ENCODE results near the gene F13B.
"Not testable (repeated sequence)": the region's sequence is repeated elsewhere in the genome, so short reads cannot be mapped to it uniquely, and the experiment has no call there.

The F13B gene

GRCh38 chr1:197066719-197067456 is at the start of gene F13B:
TSS of gene F13B (minus strand) at chr1:197067260. CDS start at chr1:197067223, 37 bp downstream.
- H3K27me3 Mint-ChIP-seq, result no peaks in the 10 kb centered on the region
- CTCF ChIA-PET, result no interaction called here
- DNase-seq, result no peak

GRCh38 chr1:197116156-197116555 is 49.1 kb upstream of the F13B start:
- Mint-ChIP-seq H3K36me3 (peaks cover 76% of the 10 kb centered on the region), H3K4me1 (peaks cover under 1% of the 10 kb centered on the region), H3K4me3 (no peak overlapping the region), H3K27me3 (no peaks in the 10 kb centered on the region), H3K9me3 (no peaks in the 10 kb centered on the region), H3K27ac (no peak overlapping the region)
- no peak for DNase-seq
- CTCF ChIA-PET, result no interaction called here

More at GRCh38 chr1:197066719-197067456, at the start of gene F13B:
- Mint-ChIP-seq H3K9me3 (no peaks in the 10 kb centered on the region), H3K4me1 (no peaks in the 10 kb centered on the region), H3K27ac (no peak within 1 kb of the TSS), H3K36me3 (no peaks in the 10 kb centered on the region), H3K4me3 (no peak within 1 kb of the TSS)

GRCh38 chr1:197106869-197107268 is 39.8 kb upstream of the F13B start:
- H3K27me3 Mint-ChIP-seq, result no peaks in the 10 kb centered on the region
- CTCF ChIA-PET, result no interaction called here
- peaks cover 84% of the 10 kb centered on the region for H3K36me3 Mint-ChIP-seq
- H3K4me1 Mint-ChIP-seq, result peaks cover 11% of the 10 kb centered on the region
- no peak overlapping the region for H3K27ac Mint-ChIP-seq
- no peak for DNase-seq
- H3K4me3 Mint-ChIP-seq, result no peak overlapping the region
- peaks cover 2% of the 10 kb centered on the region for H3K9me3 Mint-ChIP-seq

- no peak for DNase-seq
- Mint-ChIP-seq H3K4me1 (peaks cover 17% of the 10 kb centered on the region), H3K27ac (no peak overlapping the region), H3K36me3 (peaks cover 66% of the 10 kb centered on the region), H3K4me3 (no peak overlapping the region), H3K27me3 (no peaks in the 10 kb centered on the region), H3K9me3 (peaks cover 2% of the 10 kb centered on the region)
- CTCF ChIA-PET, result no interaction called here
Observed at GRCh38 chr1:197103300-197103699, 36.2 kb upstream of the F13B start.

GRCh38 chr1:197101978-197102377 is 34.9 kb upstream of the F13B start:
- H3K4me3 Mint-ChIP-seq, result no peak overlapping the region
- H3K27ac Mint-ChIP-seq, result no peak overlapping the region
- H3K9me3 Mint-ChIP-seq, result peaks cover 2% of the 10 kb centered on the region
- H3K36me3 Mint-ChIP-seq, result peaks cover 56% of the 10 kb centered on the region
- H3K27me3 Mint-ChIP-seq, result no peaks in the 10 kb centered on the region
- peaks cover 17% of the 10 kb centered on the region for H3K4me1 Mint-ChIP-seq
- no peak for DNase-seq
- CTCF ChIA-PET, result interaction anchor here (0.9 kb wide), 1 partner anchor 9 kb away, joined by 3 read pairs; no protein-coding TSS in a partner anchor

- no peak overlapping the region for H3K27ac Mint-ChIP-seq
- CTCF ChIA-PET, result no interaction called here
- H3K9me3 Mint-ChIP-seq, result peaks cover 2% of the 10 kb centered on the region
- H3K4me3 Mint-ChIP-seq, result no peak overlapping the region
- no peak for DNase-seq
- H3K36me3 Mint-ChIP-seq, result peaks cover 52% of the 10 kb centered on the region
- peaks cover 15% of the 10 kb centered on the region for H3K4me1 Mint-ChIP-seq
- H3K27me3 Mint-ChIP-seq, result no peaks in the 10 kb centered on the region
Observed at GRCh38 chr1:197100677-197101076, 33.6 kb upstream of the F13B start.

GRCh38 chr1:197099444-197099843 is 32.4 kb upstream of the F13B start:
- Mint-ChIP-seq H3K9me3 (peaks cover 2% of the 10 kb centered on the region), H3K36me3 (peaks cover 54% of the 10 kb centered on the region), H3K4me3 (no peak overlapping the region), H3K27ac (no peak overlapping the region), H3K27me3 (no peaks in the 10 kb centered on the region), H3K4me1 (peaks cover 15% of the 10 kb centered on the region)
- DNase-seq, result no peak
- CTCF ChIA-PET, result no interaction called here

GRCh38 chr1:197096971-197097370 is 29.9 kb upstream of the F13B start:
- H3K4me1 Mint-ChIP-seq, result peaks cover 11% of the 10 kb centered on the region
- H3K9me3 Mint-ChIP-seq, H3K4me3 Mint-ChIP-seq, DNase-seq, H3K27ac Mint-ChIP-seq, H3K27me3 Mint-ChIP-seq, CTCF ChIA-PET: not testable (repeated sequence)
- H3K36me3 Mint-ChIP-seq, result peaks cover 45% of the 10 kb centered on the region

- no peaks in the 10 kb centered on the region for H3K9me3 Mint-ChIP-seq
- CTCF ChIA-PET, result no interaction called here
- H3K4me1 Mint-ChIP-seq, result peaks cover 5% of the 10 kb centered on the region
- no peak for DNase-seq
- no peak overlapping the region for H3K4me3 Mint-ChIP-seq
- H3K36me3 Mint-ChIP-seq, result peaks cover 50% of the 10 kb centered on the region
- H3K27me3 Mint-ChIP-seq, result no peaks in the 10 kb centered on the region
- H3K27ac Mint-ChIP-seq, result no peak overlapping the region
Observed at GRCh38 chr1:197096137-197096536, 29.1 kb upstream of the F13B start.

GRCh38 chr1:197093226-197093885 is 26.3 kb upstream of the F13B start:
- no peaks in the 10 kb centered on the region for H3K9me3 Mint-ChIP-seq
- no peak for DNase-seq
- CTCF ChIA-PET, result interaction anchor here (1.0 kb wide), 1 partner anchor 9 kb away, joined by 3 read pairs; no protein-coding TSS in a partner anchor
- H3K4me3 Mint-ChIP-seq, result no peak overlapping the region
- peak overlapping the region; percentile 28 for H3K27ac Mint-ChIP-seq
- no peaks in the 10 kb centered on the region for H3K27me3 Mint-ChIP-seq
- peaks cover 56% of the 10 kb centered on the region for H3K36me3 Mint-ChIP-seq
- H3K4me1 Mint-ChIP-seq, result no peaks in the 10 kb centered on the region

- DNase-seq, result no peak
- Mint-ChIP-seq H3K27me3 (no peaks in the 10 kb centered on the region), H3K4me1 (no peaks in the 10 kb centered on the region), H3K27ac (no peak overlapping the region), H3K4me3 (no peak overlapping the region), H3K9me3 (no peaks in the 10 kb centered on the region), H3K36me3 (peaks cover 62% of the 10 kb centered on the region)
- CTCF ChIA-PET, result interaction anchor here (1.0 kb wide), 1 partner anchor 9 kb away, joined by 3 read pairs; no protein-coding TSS in a partner anchor
Observed at GRCh38 chr1:197092491-197093023, 25.5 kb upstream of the F13B start.

GRCh38 chr1:197083474-197083873 is 16.4 kb upstream of the F13B start:
- Mint-ChIP-seq H3K36me3 (peaks cover 66% of the 10 kb centered on the region), H3K4me1 (no peaks in the 10 kb centered on the region), H3K9me3 (peaks cover 20% of the 10 kb centered on the region), H3K4me3 (no peak overlapping the region), H3K27ac (no peak overlapping the region), H3K27me3 (no peaks in the 10 kb centered on the region)
- no peak for DNase-seq
- CTCF ChIA-PET, result no interaction called here

- CTCF ChIA-PET, result no interaction called here
- no peak for DNase-seq
- Mint-ChIP-seq H3K27me3 (no peaks in the 10 kb centered on the region), H3K27ac (no peak overlapping the region), H3K9me3 (peaks cover 20% of the 10 kb centered on the region), H3K4me3 (no peak overlapping the region), H3K36me3 (peaks cover 53% of the 10 kb centered on the region), H3K4me1 (no peaks in the 10 kb centered on the region)
Observed at GRCh38 chr1:197081117-197081753, 14.2 kb upstream of the F13B start.

GRCh38 chr1:197080323-197080722 is 13.3 kb upstream of the F13B start:
- CTCF ChIA-PET, result no interaction called here

More at GRCh38 chr1:197080323-197080722, 13.3 kb upstream of the F13B start:
- H3K36me3 Mint-ChIP-seq, result peaks cover 45% of the 10 kb centered on the region
- no peaks in the 10 kb centered on the region for H3K4me1 Mint-ChIP-seq
- no peaks in the 10 kb centered on the region for H3K27me3 Mint-ChIP-seq
- no peak overlapping the region for H3K4me3 Mint-ChIP-seq
- peaks cover 20% of the 10 kb centered on the region for H3K9me3 Mint-ChIP-seq
- H3K27ac Mint-ChIP-seq, result no peak overlapping the region
- no peak for DNase-seq

Data from activated naive CD4-positive, alpha-beta T cell treated with anti-CD3 and anti-CD28 coated beads, Interleukin-2, amount 10 ng/mL, durations not matched to agents 7 days and 5 days (primary cell).